HepG2 (cell line): ENCODE results near the gene MRPL27. TPM values are rescaled to one million over a fixed set of nuclear protein-coding genes. Genes with fewer than 3 reads are reported as not detected.

ENCODE experiments used
- ATAC-seq: fragments of 200-7000 bp; cut with Tn5 transposase; 3 replicates; pipeline ENCODE4 v1.9.1; 2020; ENCODE audit warnings: mild to moderate bottlenecking, moderate library complexity
- BruUV-seq: library from RNA; stranded (reverse); fragments of 400-500 nt; replicated peaks from 2 replicates; lab custom pipeline; 2021; lab: Mats Ljungman, UMichigan
- CTCF ChIA-PET: fragments of 300-600 bp; formaldehyde crosslinking; extraction: SDS; loops from one replicate; lab custom pipeline; 2021; ENCODE audit warnings: low total read pairs, inconsistent platforms, low intra/inter-chr PET ratio; lab: Yijun Ruan, JAX
- POLR2A ChIA-PET: fragments of 350-600 bp; sonication (Branson Sonifier 250); formaldehyde crosslinking; loops from one replicate; lab custom pipeline; 2020; ENCODE audit warnings: antibody characterized with exemption, inconsistent platforms; lab: Yijun Ruan, JAX
- DNase-seq: peaks from one replicate; pipeline ENCODE4 v3.0.0-alpha.2; 2015; ENCODE audit warnings: low spot score
- FAIRE-seq: peaks from 3 replicates; lab custom pipeline; 2011; peaks lifted over from hg19 to GRCh38; lab: Jason Lieb, UNC
- H2AFZ ChIP-seq: one replicate; pipeline ENCODE4 v1.6.1; 2011; ENCODE audit warnings: low read length, inconsistent platforms
- H3K27ac ChIP-seq: fragments of 300-600 bp; 3 replicates; pipeline ENCODE4 v1.8.0; 2011; ENCODE audit warnings: mixed run types, mild to moderate bottlenecking, mixed read lengths, low read length, inconsistent platforms; ENCODE audit not compliant: insufficient read depth; ENCODE audit errors: extremely low read length
- H3K27me3 ChIP-seq, 2 experiments: fragments of 200-600 bp in 1 of 2; 2 replicates in 1 of 2; 3 replicates in 1 of 2; pipeline versions ENCODE4 v1.6.0 to v1.8.0; 2011; ENCODE audit warnings: low read length in 2 of 2, mild to moderate bottlenecking in 2 of 2, moderate library complexity in 2 of 2, inconsistent platforms in 1 of 2; ENCODE audit not compliant: insufficient read depth in 2 of 2, control insufficient read depth in 1 of 2
- H3K36me3 ChIP-seq, 2 experiments: fragments of 200-600 bp in 1 of 2; replicated peaks in 1 of 2; 2 replicates in 1 of 2; 3 replicates in 1 of 2; pipeline versions ENCODE4 v1.5.1 to v1.8.0; 2011; ENCODE audit warnings: low read length in 2 of 2, inconsistent platforms in 1 of 2; ENCODE audit not compliant: insufficient read depth in 2 of 2, control insufficient read depth in 1 of 2
- H3K4me1 ChIP-seq: 2 replicates; pipeline ENCODE4 v1.5.1; 2012; ENCODE audit warnings: low read length, inconsistent platforms; ENCODE audit not compliant: insufficient read depth
- H3K4me2 ChIP-seq: 2 replicates; pipeline ENCODE4 v1.6.0; 2011; ENCODE audit warnings: low read depth, low read length, inconsistent platforms
- H3K4me3 ChIP-seq, 3 experiments: fragments of 200-600 bp in 1 of 3; sonication (generic), shearing (Covaris generic) in 1 of 3; replicated peaks in 1 of 3; 2 replicates each; pipeline ENCODE4 v1.5.1; 2011 to 2016; ENCODE audit warnings: low read length in 3 of 3, inconsistent platforms in 2 of 3, low read depth in 2 of 3, mild to moderate bottlenecking in 2 of 3, control low read depth in 1 of 3, mixed read lengths in 1 of 3; ENCODE audit not compliant: insufficient read depth in 1 of 3
- H3K79me2 ChIP-seq: one replicate; pipeline ENCODE4 v1.6.1; 2011; ENCODE audit warnings: low read length, inconsistent platforms; ENCODE audit not compliant: insufficient read depth
- H3K9ac ChIP-seq: 2 replicates; pipeline ENCODE4 v1.6.0; 2011; ENCODE audit warnings: mild to moderate bottlenecking, low read depth, low read length, inconsistent platforms; ENCODE audit not compliant: insufficient read depth
- H3K9me3 ChIP-seq: 2 replicates; pipeline ENCODE4 v1.5.1; 2012; ENCODE audit warnings: mild to moderate bottlenecking, low read length
- H4K20me1 ChIP-seq: 2 replicates; pipeline ENCODE4 v1.6.0; 2011; ENCODE audit warnings: inconsistent platforms, mild to moderate bottlenecking, low read length, moderate library complexity; ENCODE audit not compliant: insufficient read depth
- ELK4 ChIP-seq: sonication (generic); formaldehyde crosslinking; IDR thresholded peaks from 2 replicates; pipeline ENCODE4 v1.9.0; 2021; ENCODE audit warnings: missing genetic modification reagents, borderline replicate concordance
- GPN1 ChIP-seq: sonication (generic); formaldehyde crosslinking; IDR thresholded peaks from 2 replicates; pipeline ENCODE4 v1.5.1; 2020; ENCODE audit warnings: missing genetic modification reagents, borderline replicate concordance
- KAT8 ChIP-seq: IDR thresholded peaks from 2 replicates; pipeline ENCODE4 v1.6.1; 2016; ENCODE audit warnings: missing genetic modification reagents, missing compliant biosample characterization
- KDM1A ChIP-seq: IDR thresholded peaks from 2 replicates; pipeline ENCODE4 v1.6.1; 2016; ENCODE audit warnings: missing compliant biosample characterization
- KLF15 ChIP-seq: sonication (generic); formaldehyde crosslinking; IDR thresholded peaks from 2 replicates; pipeline ENCODE4 v1.8.1; 2023; ENCODE audit warnings: borderline replicate concordance, mild to moderate bottlenecking, inconsistent platforms, missing genetic modification reagents, mixed read lengths
- NFIB ChIP-seq: sonication (generic); formaldehyde crosslinking; IDR thresholded peaks from 2 replicates; pipeline ENCODE4 v1.9.0; 2021; ENCODE audit warnings: missing genetic modification reagents, mild to moderate bottlenecking, borderline replicate concordance
- POLR2AphosphoS5 ChIP-seq: IDR thresholded peaks from 2 replicates; pipeline ENCODE4 v1.6.1; 2012; ENCODE audit warnings: low read depth, low read length
- SRF ChIP-seq: IDR thresholded peaks from 2 replicates; pipeline ENCODE4 v1.6.1; 2011; ENCODE audit warnings: mild to moderate bottlenecking, low read depth, low read length, moderate library complexity
- YEATS2 ChIP-seq: sonication (generic); formaldehyde crosslinking; IDR thresholded peaks from 2 replicates; pipeline ENCODE4 v1.4.0; 2020; ENCODE audit warnings: missing genetic modification reagents, borderline replicate concordance
- ZBTB20 ChIP-seq: sonication (generic); formaldehyde crosslinking; IDR thresholded peaks from 2 replicates; pipeline ENCODE4 v1.8.1; 2023; ENCODE audit warnings: missing genetic modification reagents, low read depth, mild to moderate bottlenecking, borderline replicate concordance
- ZFP37 ChIP-seq: sonication (generic); formaldehyde crosslinking; IDR thresholded peaks from 2 replicates; pipeline ENCODE4 v1.4.0; 2020; ENCODE audit warnings: missing genetic modification reagents, borderline replicate concordance
- ZNF574 ChIP-seq: sonication (generic); formaldehyde crosslinking; IDR thresholded peaks from 2 replicates; pipeline ENCODE4 v1.4.0; 2020; ENCODE audit warnings: missing genetic modification reagents
- ZNF766 ChIP-seq: sonication (generic); formaldehyde crosslinking; IDR thresholded peaks from 2 replicates; pipeline ENCODE4 v1.5.0; 2020; ENCODE audit warnings: missing genetic modification reagents, borderline replicate concordance
- WGBS: methylation state at CpG from one replicate; pipeline ENCODE4 v1.1.6; 2017; ENCODE audit warnings: low lambda C conversion rate; 5-methylcytosine and 5-hydroxymethylcytosine counted together
- in situ Hi-C: cut with HindIII; loops from 2 replicates; pipeline ENCODE4 v1.10.0; 2017; ENCODE audit warnings: low pct_unique_long_range_greater_than_20kb; ENCODE audit not compliant: extremely low pct_ligation_motif_present
- intact Hi-C: fragments of 100-400 bp; cut with micrococcal nuclease; formaldehyde crosslinking; loops from one replicate; pipeline ENCODE4 v1.10.0; 2022; ENCODE audit not compliant: unreplicated experiment
- polyA plus RNA-seq, 8 experiments: library from polyadenylated mRNA; depleted of rRNA in 3 of 8; stranded (reverse) in 7 of 8; unstranded in 1 of 8; fragments of >200 nt; fragmentation: Illumina TruSeq in 4 of 8; extraction: Trizol in 4 of 8; gene quantifications; 2 replicates each; pipeline versions ENCODE4 v1.2.1 to v1.2.3, GENCODE V29; 2011 to 2016; ENCODE audit warnings: low read depth in 4 of 8, missing spikeins in 1 of 8, mixed read lengths in 1 of 8; ENCODE audit not compliant: insufficient read depth in 1 of 8
- total RNA-seq, 5 experiments: library from RNA; depleted of rRNA; stranded (reverse); fragments of >200 nt; fragmentation: Illumina TruSeq; extraction: Trizol; gene quantifications; 2 replicates each; pipeline ENCODE4 v1.2.3, GENCODE V29; 2016; ENCODE audit warnings: low read depth in 1 of 5
- TF ChIP-seq, protein P1 (sequence below): sonication (generic); formaldehyde crosslinking; IDR thresholded peaks from 2 replicates; pipeline ENCODE4 v1.5.0; 2020; ENCODE audit warnings: missing genetic modification reagents, mild to moderate bottlenecking, borderline replicate concordance
- TF ChIP-seq, protein P2 (sequence below): sonication (generic); formaldehyde crosslinking; IDR thresholded peaks from 2 replicates; pipeline ENCODE4 v1.8.0; 2022; ENCODE audit warnings: low read depth, missing genetic modification reagents

The MRPL27 gene
- total and polyA plus RNA-seq, 2 of the 13 experiments (the other 11 are each of a cell fraction or from before 2014, with no cell fraction given) = 137 to 217 TPM

GRCh38 chr17:50346313-50347116, 26.5 kb downstream of the MRPL27 start:
- Histone ChIP-seq H3K9me3 (no peaks in the 10 kb centered on the region), H3K27ac (peak overlapping the region; percentile 53), H3K9ac (peak overlapping the region; percentile 80), H3K79me2 (peaks cover 12% of the 10 kb centered on the region), H3K4me3 (peak overlapping the region; percentile 87 to 93 (median 88)), H3K4me2 (peak overlapping the region; percentile 100), H3K4me1 (peaks cover 28% of the 10 kb centered on the region), H2AFZ (no peak overlapping the region), H4K20me1 (no peaks in the 10 kb centered on the region), H3K27me3 (peaks cover 4 to 18% of the 10 kb centered on the region in 2 experiments; a peak in 4 of 5 replicates), H3K36me3 (no peaks in the 10 kb centered on the region)
- DNase-seq (no peak), ATAC-seq (peak; percentile 61), FAIRE-seq (no peak)
- no TSS peak for BruUV-seq
- in situ Hi-C loops = no loop called here
- intact Hi-C loops = no loop called here
- 7% methylated on average over 30 of the region's 57 CpGs for WGBS
- CTCF ChIA-PET = no interaction called here
- POLR2A ChIA-PET = interaction anchor here (1.0 to 2.7 kb wide), 8 partner anchors 10 to 244 kb away, joined by 4 to 12 read pairs (median 6); partner anchors contain the start of gene LRRC59
- no peak for TF ChIP-seq KDM1A (CRISPR knock-in tag)
- TF ChIP-seq ZFP37 = no peak
- peak; percentile 56; the same call in 1 of the 2 replicates for TF ChIP-seq KAT8 (CRISPR knock-in tag)
- TF ChIP-seq, protein P1, sequence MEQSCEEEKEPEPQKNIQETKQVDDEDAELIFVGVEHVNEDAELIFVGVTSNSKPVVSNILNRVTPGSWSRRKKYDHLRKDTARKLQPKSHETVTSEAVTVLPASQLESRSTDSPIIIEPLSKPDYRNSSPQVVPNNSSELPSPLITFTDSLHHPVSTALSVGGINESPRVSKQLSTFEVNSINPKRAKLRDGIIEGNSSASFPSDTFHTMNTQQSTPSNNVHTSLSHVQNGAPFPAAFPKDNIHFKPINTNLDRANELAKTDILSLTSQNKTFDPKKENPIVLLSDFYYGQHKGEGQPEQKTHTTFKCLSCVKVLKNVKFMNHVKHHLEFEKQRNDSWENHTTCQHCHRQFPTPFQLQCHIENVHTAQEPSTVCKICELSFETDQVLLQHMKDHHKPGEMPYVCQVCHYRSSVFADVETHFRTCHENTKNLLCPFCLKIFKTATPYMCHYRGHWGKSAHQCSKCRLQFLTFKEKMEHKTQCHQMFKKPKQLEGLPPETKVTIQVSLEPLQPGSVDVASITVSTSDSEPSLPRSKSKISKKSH (CRISPR knock-in tag) = no peak; the same call in 1 of the 2 replicates
- no peak for TF ChIP-seq KLF15 (CRISPR knock-in tag)
- TF ChIP-seq POLR2AphosphoS5 = no peak
- TF ChIP-seq ZBTB20 (CRISPR knock-in tag) = no peak
- 0 out of 2 replicates have a peak, but pooled peaks have one; percentile 51 for TF ChIP-seq YEATS2 (CRISPR knock-in tag)
- peak; percentile 4; the same call in 1 of the 2 replicates for TF ChIP-seq ZNF766 (CRISPR knock-in tag)
- no peak for TF ChIP-seq NFIB
- no peak for TF ChIP-seq ZNF574
- TF ChIP-seq, protein P2, sequence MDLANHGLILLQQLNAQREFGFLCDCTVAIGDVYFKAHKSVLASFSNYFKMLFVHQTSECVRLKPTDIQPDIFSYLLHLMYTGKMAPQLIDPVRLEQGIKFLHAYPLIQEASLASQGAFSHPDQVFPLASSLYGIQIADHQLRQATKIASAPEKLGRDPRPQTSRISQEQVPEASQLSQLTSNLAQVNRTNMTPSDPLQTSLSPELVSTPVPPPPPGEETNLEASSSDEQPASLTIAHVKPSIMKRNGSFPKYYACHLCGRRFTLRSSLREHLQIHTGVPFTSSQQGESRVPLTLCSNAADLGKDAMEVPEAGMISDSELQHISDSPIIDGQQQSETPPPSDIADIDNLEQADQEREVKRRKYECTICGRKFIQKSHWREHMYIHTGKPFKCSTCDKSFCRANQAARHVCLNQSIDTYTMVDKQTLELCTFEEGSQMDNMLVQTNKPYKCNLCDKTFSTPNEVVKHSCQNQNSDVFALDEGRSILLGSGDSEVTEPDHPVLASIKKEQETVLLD (CRISPR knock-in tag) = no peak
- TF ChIP-seq ELK4 (CRISPR knock-in tag) = no peak
- TF ChIP-seq GPN1 (CRISPR knock-in tag) = no peak
- TF ChIP-seq SRF = no peak
